ENCODE measurements around the gene PIGM.

- TF ChIP-seq CTCF (IDR thresholded peaks at IDR 0.05; ENCODE audit: insufficient read depth, low read depth, low read length) (no peak), EZH2 (IDR thresholded peaks at IDR 0.05; ENCODE audit: insufficient read depth, low read length) (no peak)
Observed at GRCh38 chr1:160018900-160019299, 12.9 kb downstream of the PIGM start.

All from astrocyte (in vitro differentiated cells and primary cell).